NCI-H128 (cell line): Measurements from ENCODE around the gene ZFP30.

Source experiments
- DNase-seq: peaks from one replicate; lab custom pipeline; 2025; ENCODE audit not compliant: unreplicated experiment; lab: John Stamatoyannopoulos, UW

ZFP30 gene

GRCh38 chr19:37564624-37565369 lies 90.5 kb downstream of the ZFP30 start:
- no peak for DNase-seq
